ENCODE results near the gene MAPRE3. TPM values are rescaled to one million over a fixed set of nuclear protein-coding genes. Genes with fewer than 3 reads are reported as not detected.

Gene MAPRE3
- total and polyA plus RNA-seq, 2 donors (not counting 3 experiments of a cell fraction or from before 2014, with no cell fraction given) = 4.4 to 6.1 TPM

GRCh38 chr2:26959331-26959730 is 11.1 kb upstream of the MAPRE3 start:
- ChIA-PET CTCF (interaction anchor here (0.6 to 6.3 kb wide), 19 partner anchors 9 to 321 kb away, joined by 3 to 355 read pairs (median 4); partner anchors contain the start of gene TMEM214), POLR2A (no interaction called here)
- DNase-seq (ENCODE audit: low read depth, low spot score) (no peak), FAIRE-seq (no peak)
- H3K9me3 ChIP-seq (replicated peaks; ENCODE audit: control insufficient read depth, insufficient read depth, low read length) = no peaks in the 10 kb centered on the region
- dilution Hi-C loops (cut with MboI; ENCODE audit: extremely low pct_ligation_motif_present, low sequenced_read_pairs) = no loop called here
- no peaks in the 10 kb centered on the region for H3K79me2 ChIP-seq (ENCODE audit: control insufficient read depth, insufficient read depth, low read length)
- H3K27ac ChIP-seq (ENCODE audit: insufficient read depth, low read depth, low read length) = no peak overlapping the region
- H4K20me1 ChIP-seq (replicated peaks; ENCODE audit: control insufficient read depth, extremely low read depth, insufficient read depth, low read length) = no peaks in the 10 kb centered on the region
- no peaks in the 10 kb centered on the region for H3K36me3 ChIP-seq (ENCODE audit: control insufficient read depth in 2 of 2, extremely low read depth in 1 of 2, insufficient read depth in 2 of 2, low read length in 2 of 2)
- no peak overlapping the region for H3K4me2 ChIP-seq (ENCODE audit: insufficient read depth, low read length)
- no peaks in the 10 kb centered on the region for H3K9me1 ChIP-seq (replicated peaks; ENCODE audit: control insufficient read depth, extremely low read depth, insufficient read depth, low read length)
- no peak for TF ChIP-seq MAX (IDR thresholded peaks at IDR 0.05; ENCODE audit: insufficient read depth, insufficient read length)
- TF ChIP-seq FOS (IDR thresholded peaks at IDR 0.05; ENCODE audit: borderline replicate concordance, insufficient read depth, low read length) = no peak
- no peak for TF ChIP-seq GATA2 (IDR thresholded peaks at IDR 0.05; ENCODE audit: insufficient read depth, insufficient read length, low read depth, low read length)
- TF ChIP-seq JUN (IDR thresholded peaks at IDR 0.05; ENCODE audit: borderline replicate concordance, insufficient read depth, insufficient read length, low read depth) = no peak
- TF ChIP-seq MYC (IDR thresholded peaks at IDR 0.05; ENCODE audit: low read depth, low read length) = no peak
- TF ChIP-seq POLR2A (IDR thresholded peaks at IDR 0.05; ENCODE audit: low read depth, low read length) = no peak
- no peak for TF ChIP-seq EZH2 (IDR thresholded peaks at IDR 0.05; ENCODE audit: borderline replicate concordance, low read depth, low read length, severe bottlenecking)
- TF ChIP-seq CTCF (IDR thresholded peaks at IDR 0.05; ENCODE audit: extremely low read depth in 1 of 2, insufficient read depth in 1 of 2, low read depth in 1 of 2, low read length in 2 of 2) = no peak
- no peak for TF ChIP-seq POLR2AphosphoS5 (IDR thresholded peaks at IDR 0.05; ENCODE audit: insufficient read depth, low read depth, low read length)
- no TSS peak for BruUV-seq (replicated peaks)
- intact Hi-C loops (cut with micrococcal nuclease) = no loop called here
- H3K4me3 ChIP-seq (replicated peaks in 1 of 3; ENCODE audit: insufficient read depth in 1 of 3, low read depth in 1 of 3, low read length in 3 of 3) = no peak overlapping the region
- H2AFZ ChIP-seq (ENCODE audit: low read depth, low read length) = no peak overlapping the region
- peaks cover 19 to 33% of the 10 kb centered on the region in 2 experiments for H3K27me3 ChIP-seq (ENCODE audit: control insufficient read depth in 2 of 2, insufficient read depth in 2 of 2, low read length in 2 of 2)
- no peaks in the 10 kb centered on the region for H3K4me1 ChIP-seq (ENCODE audit: control insufficient read depth, extremely low read depth, insufficient read depth, low read length)
- H3K9ac ChIP-seq (replicated peaks; ENCODE audit: extremely low read depth, insufficient read depth, low read length) = no peak overlapping the region

Data from endothelial cell of umbilical vein (primary cell).